IPS DF 4.7 (cell line): Measurements from ENCODE around the gene PCNA.
"Not testable (repeated sequence)": the region's sequence is repeated elsewhere in the genome, so short reads cannot be mapped to it uniquely, and the experiment has no call there.

Experiments
- DNase-seq: peaks from one replicate; pipeline ENCODE4 v3.0.0-alpha.2; 2013; ENCODE audit warnings: low spot score; ENCODE audit errors: extremely low read depth

Gene PCNA

DNA sequence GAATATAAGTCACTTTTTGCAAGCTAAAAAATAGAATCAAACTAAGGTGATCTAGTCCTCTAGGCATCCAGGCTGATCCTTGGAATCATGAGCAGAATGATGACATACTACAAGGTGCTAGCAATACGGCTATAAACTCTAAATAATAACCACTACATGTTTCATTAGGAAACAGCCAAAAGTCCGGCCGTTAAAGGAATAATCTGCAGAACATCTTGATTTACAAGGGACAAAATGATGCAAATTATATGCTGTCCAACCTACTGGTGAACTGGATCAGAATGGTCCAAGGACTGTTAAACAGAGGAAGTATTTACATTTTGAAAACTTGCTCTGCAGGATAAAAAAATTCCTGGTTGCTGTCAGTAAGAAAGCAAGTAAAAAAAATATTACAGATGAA, 19.8 kb downstream of the PCNA start:
- DNase-seq, result not testable (repeated sequence)

DNA sequence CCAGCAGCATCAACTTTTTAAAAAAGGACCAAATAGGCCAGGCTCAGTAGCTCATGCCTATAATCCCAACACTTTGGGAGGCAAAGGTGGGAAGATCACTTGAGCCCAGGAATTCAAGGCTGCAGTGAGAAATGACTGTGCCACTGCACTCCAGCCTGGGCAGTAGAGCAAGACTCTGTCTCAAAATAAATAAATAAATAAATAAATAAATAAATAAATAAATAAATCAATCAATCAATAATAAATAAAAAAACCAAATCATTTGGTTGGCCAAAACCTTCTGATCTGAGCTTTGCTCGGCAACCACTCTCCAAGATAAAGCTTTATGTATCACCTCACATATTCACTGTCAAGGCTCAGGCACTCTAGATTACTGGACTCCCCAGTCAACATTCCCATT, 20.7 kb downstream of the PCNA start:
- DNase-seq, result not testable (repeated sequence)

DNA sequence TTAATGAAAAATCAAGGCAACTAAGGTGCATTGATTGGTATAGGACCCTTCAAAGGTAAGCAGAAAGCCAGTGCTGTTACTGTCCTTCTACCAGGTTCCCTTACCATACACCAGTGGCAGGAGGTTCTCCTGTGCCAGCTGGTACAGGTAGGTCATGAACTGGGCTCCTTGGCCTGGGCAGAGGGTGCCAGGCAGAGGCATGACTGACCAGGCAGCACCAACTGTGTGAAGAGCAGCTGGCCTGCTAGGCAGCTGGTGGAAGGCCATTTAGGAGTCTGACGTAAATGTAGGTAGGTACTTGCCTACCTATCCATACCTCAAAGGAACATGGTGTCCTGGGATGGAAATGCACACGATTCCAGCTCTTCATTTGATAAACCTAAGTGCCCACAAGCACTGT, 23.3 kb downstream of the PCNA start:
- DNase-seq, result no peak

DNA sequence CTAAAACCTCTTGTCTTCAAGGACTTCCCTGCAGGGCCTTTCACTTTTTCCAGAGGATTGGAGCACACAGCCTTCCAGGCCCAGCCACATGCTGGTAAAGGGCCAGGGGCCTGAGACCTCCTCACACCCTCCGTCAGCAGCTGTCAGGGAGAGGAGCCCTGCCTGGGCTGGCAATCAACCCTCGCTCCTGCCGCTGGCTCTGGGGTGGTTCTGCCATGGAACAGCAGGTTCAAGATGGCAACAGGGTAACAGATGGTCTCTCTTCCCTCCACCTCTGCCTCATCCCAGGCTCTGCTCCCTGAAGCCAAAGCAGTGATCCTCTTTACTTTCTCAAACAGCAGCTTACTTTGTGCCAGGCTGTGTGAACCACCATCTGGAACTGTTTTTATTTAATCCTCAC, 23.8 kb downstream of the PCNA start:
- DNase-seq, result no peak

DNA sequence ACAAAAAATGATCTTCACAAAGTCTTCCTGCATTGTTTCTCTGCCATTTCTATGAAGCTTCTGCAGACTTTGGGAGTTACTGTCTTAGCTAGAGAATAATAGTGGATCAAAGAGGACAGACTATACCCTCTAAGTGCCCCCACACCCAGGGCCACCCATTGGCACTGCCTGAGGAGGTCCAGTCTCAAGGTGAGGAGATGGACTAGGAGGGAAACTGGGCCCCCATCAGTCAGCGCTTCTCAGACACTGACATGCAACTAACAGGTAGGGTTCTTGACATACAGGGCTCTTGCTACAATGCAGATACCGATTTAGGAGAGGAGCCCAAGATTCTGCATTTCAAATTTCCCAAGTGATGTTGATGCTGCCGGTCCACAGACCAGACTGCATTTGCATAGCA, 24.3 kb downstream of the PCNA start:
- no peak for DNase-seq

GRCh38 chr20:5092765-5093339, 26.9 kb downstream of the PCNA start:
- no peak for DNase-seq

GRCh38 chr20:5091902-5092301, 27.9 kb downstream of the PCNA start:
- no peak for DNase-seq

DNA sequence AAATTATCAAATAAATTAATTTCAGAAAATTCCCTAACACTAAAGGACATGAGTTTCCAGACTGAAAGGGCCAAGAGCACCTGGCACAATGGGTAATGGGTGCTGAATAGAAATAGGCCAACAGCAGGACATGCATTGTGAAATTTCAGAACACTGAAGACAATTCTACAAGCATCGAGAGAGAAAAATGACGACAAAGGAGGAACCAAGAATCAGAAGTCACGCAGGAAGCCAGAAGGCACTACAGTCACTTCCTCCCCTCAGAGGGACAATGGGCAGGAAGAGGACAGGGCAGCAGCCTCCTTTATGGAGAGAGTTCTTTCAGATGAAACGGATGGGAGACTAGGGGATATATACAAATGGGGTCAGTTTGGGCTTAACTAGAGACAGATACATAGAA, 29.6 kb downstream of the PCNA start:
- DNase-seq, result no peak

DNA sequence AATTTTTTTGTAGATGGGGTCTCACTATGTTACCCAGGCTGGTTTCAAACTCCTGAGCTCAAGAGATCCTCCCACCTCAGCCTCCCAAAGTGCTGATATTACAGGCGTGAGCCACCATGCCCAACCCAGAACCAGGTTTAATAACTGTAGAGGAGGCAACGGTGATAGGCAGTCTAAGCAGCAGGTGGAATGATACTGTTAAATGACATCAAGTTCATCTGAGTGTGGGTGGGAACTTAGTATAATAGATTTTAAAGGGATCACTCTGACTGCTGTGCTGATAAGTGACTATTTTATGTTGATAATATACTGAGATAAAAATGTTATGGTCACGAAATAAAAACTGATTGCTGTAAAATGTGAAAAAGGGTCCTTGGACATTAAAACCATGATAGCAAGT, 31.1 kb downstream of the PCNA start:
- no peak for DNase-seq

DNA sequence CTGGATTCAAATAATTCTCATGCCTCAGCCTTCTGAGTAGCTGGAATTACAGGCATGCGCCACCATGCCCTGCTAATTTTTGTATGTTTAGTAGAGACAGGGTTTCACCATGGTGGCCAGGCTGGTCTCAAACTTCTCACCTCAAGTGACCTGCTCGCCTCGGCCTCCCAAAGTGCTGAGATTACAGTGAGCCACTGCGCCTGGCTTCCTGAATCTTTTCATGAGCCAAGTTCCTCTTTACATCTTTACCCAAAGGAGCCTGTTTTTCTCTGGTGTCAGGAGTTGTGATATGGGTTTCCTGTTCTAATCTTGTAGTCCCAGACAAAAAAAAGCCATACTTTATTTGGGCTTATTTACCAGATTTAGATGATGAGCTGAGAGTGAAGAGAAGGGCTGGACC, 34.4 kb downstream of the PCNA start:
- no peak for DNase-seq

DNA sequence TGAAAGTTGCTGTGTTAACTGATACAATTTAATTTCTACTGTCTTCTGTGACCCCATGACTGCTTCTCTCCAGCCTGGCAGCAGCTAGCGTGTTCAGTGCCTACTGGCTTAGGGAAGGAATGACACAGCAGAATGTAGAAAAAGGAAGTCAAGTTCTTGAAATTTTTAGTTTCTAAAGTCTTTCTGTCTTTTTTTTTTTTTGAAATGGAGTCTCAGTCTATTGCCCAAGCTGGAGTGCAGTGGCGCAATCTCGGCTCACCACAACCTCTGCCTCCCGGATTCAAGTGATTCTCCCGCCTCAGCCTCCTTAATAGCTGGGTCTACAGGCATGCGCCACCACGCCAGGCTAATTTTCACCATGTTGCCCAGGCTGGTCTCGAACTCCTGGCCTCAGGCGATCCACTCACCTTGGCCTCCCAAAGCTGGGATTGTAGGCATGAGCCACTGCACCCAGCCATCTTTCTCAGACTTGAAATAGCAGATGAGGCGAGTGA, 39.3 kb downstream of the PCNA start:
- DNase-seq, result no peak

- DNase-seq, result no peak
These were observed 41.3 kb downstream of the PCNA start for GRCh38 chr20:5078399-5078958.

GRCh38 chr20:5077761-5078387, 41.9 kb downstream of the PCNA start:
- no peak for DNase-seq

DNA sequence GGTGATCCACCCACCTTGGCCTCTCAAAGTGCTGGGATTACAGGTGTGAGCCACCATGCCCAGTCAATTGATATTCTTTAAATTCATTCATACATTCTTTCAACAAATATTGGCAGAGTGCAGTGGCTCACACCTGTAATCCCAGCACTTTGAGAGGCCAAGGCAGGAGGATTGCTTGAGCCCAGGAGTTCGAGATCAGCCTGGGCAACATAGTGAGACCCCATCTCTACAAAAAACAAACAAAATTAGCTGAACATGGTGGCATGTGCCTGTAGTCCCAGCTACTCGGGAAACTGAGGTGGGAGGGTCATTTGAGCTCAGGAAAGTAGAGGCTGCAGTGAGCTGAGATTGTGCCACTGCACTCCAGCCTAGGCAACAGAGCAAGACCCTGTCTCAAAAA, 42.8 kb downstream of the PCNA start:
- DNase-seq, result not testable (repeated sequence)

- no peak for DNase-seq
These were observed 45.5 kb downstream of the PCNA start for GRCh38 chr20:5074232-5074674.

DNA sequence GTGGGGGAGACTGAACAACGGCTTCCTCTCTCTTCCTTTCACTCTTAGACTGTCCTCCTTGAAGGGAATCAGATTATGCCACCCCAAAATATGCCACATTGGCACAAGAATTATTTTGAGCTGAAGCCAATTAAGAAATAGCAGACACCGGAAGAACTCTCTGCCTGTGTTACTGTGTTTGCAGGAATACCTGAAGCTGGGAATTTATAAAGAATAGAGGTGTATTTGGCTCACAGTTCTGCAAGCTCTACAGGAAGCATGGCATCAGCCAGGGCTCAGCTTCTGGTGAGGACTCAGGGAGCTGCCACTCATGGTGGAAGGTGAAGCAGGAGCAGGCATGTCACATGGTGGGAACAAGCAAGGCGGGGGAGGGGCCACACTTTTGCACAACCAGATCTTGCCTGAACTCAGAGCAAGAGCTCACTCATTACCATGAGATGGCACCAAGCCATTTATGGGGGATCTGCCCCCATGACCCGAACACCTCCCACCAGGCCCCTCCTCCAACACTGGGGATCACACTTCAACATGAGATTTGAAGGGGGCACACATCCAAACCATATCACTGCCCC, 46.0 kb downstream of the PCNA start:
- no peak for DNase-seq

DNA sequence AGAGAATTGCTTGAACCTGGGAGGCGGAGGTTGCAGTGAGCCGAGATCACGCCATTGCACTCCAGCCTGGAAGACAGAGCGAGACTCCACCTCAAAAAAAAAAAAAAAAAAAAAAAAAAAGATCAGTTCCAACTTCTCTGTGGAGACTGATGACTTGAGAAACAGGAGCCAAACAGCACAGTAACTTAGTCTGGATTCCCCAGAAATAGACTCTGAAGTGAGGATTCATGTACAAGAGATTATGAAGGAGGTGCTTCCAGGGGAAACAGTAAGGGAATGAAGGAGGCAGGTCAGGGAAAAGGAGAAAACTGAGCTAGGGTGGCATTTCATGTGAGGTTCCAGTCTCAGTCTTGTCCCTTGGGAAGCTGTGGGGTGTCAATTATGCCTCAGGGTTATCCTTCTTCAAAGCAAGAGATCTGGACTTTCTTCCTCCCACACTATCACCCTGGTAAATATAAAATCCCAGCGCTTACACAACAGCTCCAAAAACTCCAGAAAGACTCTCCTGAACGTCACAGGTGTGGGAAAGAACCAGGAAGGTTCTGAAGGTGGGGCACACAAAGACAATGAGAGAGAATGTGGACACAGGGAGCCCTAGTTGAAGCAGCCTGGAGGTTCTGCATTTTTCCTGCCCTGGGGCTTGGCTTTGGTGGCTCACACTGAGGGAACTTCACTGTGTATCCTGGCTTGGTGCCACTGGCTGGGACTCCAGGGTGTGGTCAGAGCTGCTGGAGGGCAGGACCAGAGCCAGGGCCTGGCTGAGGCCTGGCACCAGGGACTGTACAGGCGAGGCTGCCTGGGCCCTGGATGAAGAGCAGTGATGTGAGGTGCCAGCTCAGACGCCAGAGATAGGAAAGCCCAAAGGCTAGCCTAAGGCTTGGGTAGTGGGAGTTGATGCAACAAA, 46.8 kb downstream of the PCNA start:
- DNase-seq, result no peak

DNA sequence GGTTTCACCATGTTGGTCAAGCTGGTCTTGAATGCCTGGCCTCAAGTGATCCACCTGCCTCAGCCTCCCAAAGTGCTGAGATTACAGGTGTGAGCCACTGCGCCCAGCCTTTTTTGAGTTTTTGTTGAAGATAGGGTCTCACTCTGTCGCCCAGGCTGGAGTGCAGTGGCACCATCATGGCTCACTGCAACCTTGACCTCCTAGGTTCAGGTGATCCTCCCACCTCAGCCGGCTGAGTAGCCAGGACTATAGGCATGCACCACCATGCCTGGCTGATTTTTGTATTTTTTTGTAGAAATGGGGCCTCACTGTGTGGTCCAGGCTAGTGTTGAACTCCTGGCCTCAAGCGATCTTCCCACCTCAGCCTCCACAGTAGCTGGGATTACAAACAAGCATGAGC, 47.8 kb downstream of the PCNA start:
- not testable (repeated sequence) for DNase-seq

DNA sequence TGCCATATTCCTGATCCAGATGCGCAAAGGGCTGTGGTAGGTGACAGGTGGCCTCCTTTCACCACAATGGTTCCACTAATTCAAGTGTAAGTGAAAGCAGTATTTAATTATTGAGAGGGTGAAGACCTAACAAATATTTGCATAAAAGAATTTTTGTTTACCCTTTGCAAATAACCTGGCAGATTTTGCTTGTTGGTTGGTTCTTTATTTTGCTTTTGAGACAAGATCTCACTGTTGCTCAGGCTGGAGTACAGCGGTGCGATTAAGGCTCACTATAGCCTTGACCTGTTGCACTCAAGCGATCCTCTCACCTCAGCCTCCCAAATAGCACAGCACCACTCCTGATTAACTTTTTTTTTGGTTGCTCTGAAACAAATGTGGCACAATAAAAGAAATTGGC, 49.2 kb downstream of the PCNA start:
- no peak for DNase-seq

GRCh38 chr20:5070081-5070480, 49.7 kb downstream of the PCNA start:
- no peak for DNase-seq

GRCh38 chr20:5069141-5069806, 50.5 kb downstream of the PCNA start:
- DNase-seq, result no peak
